Measurements from ENCODE around the gene HCK.

The HCK gene

DNA sequence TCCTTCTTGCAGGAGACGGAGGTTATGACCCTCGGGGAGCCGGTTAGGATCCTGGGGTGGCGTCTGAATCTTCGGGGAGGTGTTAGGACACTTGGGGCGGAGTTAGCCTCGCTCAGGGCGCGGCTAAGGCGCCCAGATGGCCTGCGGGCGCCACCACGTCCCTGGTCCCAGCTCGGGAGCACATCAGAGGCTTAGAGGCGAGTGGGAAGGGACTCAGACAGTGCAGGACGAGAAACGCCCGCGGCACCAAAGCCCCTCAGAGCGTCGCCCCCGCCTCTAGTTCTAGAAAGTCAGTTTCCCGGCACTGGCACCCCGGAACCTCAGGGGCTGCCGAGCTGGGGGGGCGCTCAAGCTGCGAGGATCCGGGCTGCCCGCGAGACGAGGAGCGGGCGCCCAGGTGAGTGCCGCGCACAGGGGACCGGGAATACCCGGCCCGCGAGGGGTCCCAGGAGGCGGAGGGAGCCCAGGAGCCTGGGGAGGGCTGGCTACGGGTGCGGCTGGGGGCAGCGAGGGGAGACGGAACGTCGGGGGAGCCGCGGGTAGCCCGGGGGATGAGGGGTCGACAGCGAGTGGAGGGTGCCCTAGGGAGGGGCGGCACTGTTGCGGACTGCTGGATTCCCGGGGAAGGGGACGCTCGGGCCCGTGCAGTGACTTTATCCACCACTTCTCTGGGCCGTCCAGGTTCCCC, at the start of gene HCK:
Gene HCK (plus strand): TSS at position 153 of the 688 bp plus-strand sequence.
- FAIRE-seq (no peak), DNase-seq (ENCODE audit: low spot score) (no peak)

DNA sequence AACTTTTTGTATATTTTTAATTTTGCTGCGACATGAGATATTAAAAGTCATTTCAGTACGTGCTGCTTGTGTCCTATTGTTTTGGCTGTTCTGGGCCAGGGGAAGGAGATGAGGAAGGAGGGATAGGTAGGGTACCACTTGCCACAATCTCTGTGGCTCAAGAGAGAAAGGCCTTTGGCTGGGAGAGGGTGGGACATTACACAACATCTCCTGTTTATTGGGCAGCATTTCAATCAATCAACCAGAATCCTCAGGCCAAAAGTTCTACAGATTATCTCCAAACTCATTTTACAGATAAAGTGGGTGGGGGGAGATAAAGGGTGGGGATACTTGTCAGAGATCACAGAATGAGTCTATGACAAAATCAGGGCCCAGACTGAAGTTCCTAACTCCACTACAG, 48.7 kb upstream of the HCK start:
- DNase-seq (ENCODE audit: low spot score) = no peak
- no peak for FAIRE-seq

DNA sequence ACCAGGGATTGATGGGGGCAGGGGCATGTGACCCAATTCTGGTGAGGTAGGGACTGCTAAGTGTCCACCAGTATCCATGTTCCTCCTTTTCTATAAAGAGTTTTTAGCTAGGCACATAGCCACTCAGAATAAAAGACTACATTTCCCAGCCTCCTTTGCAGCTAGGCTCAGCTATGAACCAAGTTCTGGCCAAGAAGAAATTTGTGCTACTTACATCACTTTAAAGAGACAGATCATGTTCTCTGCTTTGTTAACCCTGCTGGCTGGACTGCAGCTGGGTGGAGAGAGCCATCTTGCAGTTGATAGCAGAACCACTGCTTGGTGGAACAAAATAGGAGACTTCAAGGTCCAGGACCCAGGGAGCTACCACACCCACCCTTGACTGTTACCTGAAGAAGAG, 47.1 kb upstream of the HCK start:
- FAIRE-seq = no peak
- DNase-seq (ENCODE audit: low spot score) = no peak

DNA sequence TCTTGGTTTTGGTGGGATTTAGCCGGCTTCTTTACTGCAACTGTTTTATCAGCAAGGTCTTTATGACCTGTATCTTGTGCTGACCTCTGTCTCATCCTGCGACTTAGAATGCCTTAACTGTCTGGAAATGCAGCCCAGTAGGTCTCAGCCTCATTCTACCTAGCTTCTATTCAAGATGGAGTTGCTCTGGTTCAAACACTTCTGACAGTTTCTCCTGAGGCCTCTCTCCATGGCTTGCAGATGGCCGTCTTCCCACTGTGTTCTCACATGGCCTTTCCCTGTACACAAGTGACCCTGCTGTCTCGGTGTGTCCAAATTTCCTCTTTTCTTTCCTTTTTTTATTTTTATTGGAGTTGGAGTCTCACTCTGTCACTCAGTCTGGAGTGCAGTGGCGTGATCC, 46.0 kb upstream of the HCK start:
- FAIRE-seq (no peak), DNase-seq (ENCODE audit: low spot score) (no peak)

DNA sequence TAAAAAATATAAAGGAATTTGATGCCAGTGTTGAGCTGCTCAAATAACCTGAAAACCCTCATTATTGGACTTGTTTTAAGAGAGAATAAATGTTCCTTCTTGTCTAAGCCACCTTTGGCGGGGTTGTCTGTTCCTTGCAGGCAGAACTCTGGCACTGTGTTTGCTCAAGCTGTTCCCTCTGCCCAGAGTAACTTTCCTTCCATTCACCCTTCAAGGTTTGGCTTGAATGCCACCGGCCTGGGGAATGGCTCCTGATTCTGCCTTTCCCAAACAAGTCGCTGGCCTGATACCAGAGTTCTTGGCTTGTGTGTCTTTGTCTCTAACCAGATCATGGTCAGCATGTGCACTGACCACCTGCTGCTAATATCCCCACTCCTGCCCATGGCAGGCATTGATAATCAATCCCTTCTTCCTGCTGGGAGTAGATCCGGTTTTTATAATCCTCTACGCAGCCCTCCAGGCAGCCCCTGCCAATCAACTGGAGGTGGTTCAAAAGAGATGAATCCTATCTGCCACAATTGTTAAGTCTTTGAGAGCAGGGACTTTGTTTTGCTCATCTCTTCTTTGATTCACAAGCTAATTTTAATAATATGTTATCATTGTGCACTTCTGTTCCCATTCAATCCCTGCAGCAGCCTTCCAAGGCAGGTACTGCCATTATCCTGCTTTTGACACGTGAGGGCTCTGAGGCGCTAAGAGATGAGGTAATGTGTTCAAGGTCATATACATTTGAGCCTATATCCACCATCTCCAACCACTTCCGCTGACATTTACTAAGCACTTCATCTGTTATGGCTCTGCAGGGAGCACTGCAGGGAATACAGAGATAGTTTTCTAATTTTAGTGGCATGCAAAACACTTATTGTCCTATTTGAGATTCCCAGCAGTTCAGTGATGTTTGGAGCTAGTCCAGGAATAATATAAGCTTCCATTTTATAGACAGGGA, 44.9 kb upstream of the HCK start:
- DNase-seq (ENCODE audit: low spot score) (no peak), FAIRE-seq (no peak)

DNA sequence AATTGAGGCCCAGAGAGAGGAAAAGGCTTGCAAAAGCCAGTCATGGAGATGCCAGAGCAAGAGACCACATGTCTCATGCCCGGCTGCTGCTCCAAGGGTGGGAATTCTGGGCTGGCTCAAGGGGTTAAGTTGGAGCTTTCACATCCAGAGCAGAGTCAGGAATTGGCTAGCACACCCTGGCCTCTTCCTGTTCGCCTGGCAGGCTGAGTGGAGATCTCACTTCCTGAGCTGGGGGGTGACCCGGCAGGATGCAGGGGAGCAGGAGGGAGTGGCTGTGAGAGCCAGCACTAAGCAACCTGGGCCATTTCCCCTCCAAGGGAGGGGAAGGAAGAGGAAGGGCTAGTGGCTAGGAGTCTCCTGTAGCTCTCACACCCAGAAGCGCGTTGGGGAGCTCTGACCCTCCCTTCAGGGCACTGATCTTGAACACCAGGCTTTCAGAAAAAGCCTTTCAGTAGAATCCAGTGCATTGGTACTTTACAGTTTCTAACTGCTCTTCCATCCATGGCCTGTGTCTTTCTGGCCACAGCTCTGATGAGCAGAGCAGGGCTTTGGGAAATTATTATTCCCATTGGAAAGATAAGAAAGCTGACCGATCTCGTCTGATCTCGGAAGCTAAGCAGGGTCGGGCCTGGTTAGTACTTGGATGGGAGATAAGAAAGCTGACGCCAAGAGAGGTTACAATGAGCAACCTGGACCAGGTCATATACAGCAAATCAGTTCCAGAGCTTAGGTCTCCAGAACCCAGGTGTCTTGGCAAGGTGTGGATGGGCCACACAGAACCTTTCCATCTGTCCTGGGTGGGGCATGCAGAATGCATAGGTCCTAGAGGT, 44.0 kb upstream of the HCK start:
- no peak for FAIRE-seq
- no peak for DNase-seq (ENCODE audit: low spot score)

DNA sequence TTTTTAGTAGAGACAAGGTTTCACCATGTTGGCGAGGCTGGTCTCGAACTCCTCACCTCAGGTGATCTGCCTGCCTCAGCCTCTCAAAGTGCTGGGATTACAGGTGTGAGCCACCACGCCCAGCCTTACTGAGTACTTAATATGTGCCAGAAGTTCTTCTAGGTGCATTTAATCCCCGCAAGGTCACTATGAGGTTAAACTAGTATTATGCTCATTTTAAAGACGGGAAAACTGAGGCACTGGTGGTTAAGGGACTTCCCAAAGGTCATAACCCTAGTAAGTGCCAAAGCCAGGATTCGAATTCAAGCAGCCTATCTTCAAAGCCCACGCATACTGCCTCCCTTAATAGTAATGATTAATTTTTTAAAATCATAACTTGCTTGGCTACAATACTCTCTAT, 42.5 kb upstream of the HCK start:
- no peak for DNase-seq (ENCODE audit: low spot score)
- no peak for FAIRE-seq

DNA sequence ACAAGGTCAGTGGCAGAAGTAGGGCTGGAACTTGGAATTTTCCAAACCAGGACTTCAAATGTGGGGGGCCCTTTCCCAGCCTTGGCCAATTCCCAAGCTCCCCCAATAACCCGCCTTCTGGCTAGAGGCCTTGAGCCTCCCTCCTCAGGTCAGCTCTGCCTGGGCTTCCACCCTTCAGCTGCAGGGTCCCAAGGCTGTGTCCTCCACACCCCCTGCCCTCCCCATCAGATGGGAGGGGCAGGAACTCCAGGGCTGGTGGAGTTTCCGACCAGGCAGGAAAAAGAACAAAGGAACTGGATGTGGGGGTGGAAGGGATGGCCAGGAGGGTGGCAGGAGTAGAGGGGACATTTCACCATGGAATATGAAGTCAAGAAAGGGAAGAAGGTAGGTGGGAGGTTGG, 41.9 kb upstream of the HCK start, which contains the start of gene CCM2L:
Gene CCM2L (plus strand): TSS at position 338 of the 400 bp plus-strand sequence. CDS start 17 bp downstream, at position 355.
- no peak for DNase-seq (ENCODE audit: low spot score)
- no peak for FAIRE-seq

DNA sequence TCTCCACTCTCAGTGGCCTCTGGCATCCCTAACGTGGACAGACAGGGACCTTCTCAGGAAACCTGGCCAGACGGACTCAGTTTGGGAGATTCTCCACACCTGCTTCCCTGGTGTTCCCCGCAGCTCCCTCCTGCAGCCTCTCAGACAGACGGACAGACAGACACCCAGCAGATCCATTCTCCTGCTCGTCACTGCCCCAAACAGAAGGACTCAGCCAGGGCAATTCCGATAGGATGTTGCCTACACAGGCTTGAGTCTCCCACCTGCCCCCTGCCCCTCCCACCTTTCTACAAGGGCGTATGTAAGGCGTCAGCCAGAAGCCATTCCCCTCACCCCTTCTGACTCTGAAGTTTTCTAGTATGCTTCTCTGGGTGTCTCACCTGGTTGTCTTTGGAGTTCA, 41.4 kb upstream of the HCK start:
- FAIRE-seq (no peak), DNase-seq (ENCODE audit: low spot score) (no peak)

DNA sequence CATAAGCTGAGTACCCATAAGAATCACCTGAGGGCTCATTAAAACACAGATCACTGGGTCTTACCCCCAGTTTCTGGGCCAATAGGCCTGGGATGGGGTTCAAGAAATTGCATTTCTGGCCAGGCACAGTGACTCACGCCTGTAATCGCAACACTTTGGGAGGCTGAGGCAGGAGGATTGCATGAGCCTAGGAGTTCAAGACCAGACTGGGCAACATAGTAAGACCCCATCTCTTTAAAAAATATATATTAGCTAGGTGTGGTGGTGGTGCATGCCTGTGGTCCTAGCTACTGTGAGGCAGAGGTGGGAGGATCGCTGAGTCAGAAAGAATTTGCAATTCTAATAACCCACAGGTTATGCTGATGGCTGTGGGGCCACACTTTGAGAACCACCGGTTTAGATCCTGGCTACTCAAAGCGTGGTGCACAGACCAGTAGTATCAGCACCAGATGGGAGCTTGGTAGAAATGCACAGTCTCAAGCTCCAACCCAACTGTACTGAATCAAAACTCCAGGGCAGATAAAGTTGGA, 39.8 kb upstream of the HCK start:
- no peak for FAIRE-seq
- DNase-seq (ENCODE audit: low spot score) = no peak

DNA sequence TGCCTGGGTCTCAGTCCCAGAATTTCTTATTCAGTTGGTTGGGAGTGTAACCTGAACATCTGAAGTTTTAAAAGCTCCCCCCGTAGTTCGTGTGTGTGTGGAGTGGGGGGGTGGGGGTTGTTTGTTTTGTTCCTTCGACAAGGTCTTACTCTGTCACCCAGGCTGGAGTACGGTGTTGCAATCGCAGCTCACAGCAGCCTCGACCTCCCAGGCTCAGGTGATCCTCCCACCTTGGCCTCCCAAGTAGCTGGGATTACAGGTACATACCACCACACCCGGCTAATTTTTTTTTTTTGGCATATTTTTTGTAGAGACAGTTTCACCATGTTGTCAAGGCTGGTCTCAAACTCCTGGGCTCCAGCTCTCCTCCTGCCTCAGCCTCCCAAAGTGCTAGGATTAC, 38.7 kb upstream of the HCK start:
- DNase-seq (ENCODE audit: low spot score) (no peak), FAIRE-seq (no peak)

DNA sequence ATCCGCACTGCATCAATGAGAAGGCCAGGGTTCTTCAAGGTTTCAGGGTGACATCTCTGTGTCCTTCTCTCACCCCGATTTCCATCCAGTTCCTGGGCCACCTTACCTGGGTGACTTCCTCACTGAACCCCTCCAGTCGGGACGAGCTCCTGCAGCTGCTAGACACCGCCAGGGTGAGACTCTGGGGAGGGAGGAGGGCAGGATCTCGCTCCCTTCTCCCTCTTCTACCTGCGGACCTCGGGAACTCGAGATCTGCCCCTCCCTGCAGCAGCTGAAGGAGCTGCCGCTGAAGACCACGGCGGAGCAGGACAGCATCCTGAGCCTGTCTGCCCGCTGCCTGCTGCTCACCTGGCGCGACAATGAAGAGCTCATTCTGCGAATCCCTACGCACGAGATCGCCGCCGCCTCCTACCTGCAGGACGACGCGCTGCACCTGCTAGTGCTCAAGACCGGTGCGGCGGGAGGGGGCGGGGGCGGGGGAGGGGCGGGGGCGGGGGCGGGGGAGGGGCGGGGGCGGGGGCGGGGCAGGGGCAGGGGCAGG, 34.3 kb upstream of the HCK start:
- DNase-seq (ENCODE audit: low spot score) = peak; percentile 74
- FAIRE-seq = peak; percentile 37

DNA sequence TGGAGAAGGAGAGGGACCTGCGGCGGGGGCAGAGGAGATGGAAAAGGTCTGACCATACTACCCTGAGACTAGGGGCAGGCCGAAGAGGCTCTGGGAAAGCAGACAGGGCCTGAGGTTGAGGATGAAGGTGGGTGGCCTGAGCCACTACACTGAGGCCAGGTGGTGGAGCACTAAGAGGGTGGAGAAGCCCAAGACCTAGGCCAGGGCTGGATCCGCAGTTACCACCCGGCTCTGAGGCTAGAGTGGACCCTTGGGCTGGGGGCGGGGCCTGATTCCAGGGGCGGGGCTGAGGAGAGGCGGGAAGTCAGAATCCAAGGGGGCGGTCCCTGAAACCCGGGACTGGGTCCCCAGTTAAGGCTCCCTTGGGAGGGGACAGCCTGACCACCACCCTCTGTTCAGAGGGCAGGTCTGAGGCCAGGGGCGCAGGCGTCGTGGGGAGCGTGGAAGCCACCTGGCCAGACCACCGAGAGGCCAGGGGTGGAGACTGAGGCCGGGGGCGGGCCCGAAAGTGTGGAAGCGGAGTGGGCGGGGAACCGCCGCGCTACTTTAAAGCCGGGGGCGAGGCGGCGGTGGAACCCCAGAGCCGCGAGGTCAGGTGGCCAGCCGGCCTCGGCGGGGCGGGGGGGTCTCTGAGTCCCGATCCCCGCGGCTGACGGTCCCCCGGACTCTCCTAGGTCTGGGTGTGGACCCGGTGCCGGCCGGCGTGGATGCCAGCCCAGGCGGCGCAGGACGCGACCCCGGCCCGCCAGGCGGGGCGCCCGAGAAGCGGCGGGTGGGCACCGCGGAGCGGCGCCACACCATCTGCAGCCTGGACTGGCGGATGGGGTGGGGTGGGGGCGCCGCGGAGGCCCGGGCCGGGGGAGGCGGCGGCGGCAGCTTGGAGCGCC, 33.5 kb upstream of the HCK start:
- FAIRE-seq (no peak), DNase-seq (ENCODE audit: low spot score) (peak; percentile 91)

DNA sequence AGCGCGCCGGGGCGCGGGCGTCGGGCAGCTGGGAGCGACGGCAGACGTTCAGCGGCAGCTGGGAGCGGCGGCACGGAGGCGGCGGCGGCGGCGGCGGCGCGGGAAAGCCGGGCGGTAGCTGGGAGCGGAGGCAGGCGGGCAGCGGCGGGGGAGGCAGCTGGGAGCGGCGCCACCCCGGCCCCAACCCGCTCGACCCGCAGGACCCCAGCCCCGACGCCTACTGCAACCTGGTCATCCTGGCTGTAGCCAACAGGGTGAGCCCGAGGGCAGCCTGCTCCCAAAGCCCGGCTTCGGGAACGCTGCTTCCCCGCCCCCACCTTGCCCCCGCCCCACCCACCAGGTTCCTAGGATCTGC, 32.9 kb upstream of the HCK start:
- DNase-seq (ENCODE audit: low spot score) (peak; percentile 87), FAIRE-seq (no peak)

DNA sequence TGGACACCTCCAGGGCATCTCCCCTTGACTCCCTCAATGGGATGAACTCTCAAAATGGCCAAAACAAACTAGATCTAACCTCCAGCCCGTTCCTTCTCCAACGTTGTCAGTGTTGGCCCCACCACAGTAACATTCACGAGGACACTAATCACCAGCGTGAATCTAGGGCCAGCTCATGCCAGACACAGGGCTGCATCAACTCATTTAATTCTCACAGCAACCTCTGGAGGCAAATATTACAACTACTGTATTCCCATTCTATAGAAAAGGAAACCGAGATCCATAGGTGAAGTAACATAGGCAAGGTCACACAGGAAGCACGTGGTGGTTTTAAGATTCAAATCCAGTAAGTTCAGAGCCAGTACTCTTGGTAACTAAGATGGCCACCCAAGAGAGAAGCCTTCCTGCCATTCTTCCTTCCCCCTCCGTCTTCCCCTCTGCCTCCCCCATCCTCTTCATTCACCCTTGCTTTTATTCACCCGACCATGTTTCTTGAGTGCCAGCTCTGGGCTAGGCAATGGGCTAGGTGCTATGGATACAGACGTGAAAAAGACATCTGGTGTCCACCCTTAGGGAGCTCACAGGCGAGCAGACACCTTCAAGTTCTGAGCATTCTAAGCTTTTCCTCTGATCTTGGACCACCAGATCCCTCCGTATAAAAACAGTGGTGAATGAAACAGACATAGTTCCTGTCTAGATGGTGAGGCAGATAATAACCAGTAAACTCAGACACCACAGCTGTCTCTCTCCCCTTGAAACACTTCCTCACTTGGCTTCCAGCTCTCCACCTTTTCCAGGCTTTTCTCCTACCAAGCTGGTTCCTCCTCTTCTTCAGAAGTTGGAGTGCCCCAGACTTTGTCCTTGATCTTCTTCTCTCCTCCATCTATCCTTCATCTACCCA, 32.2 kb upstream of the HCK start:
- FAIRE-seq (no peak), DNase-seq (ENCODE audit: low spot score) (no peak)

DNA sequence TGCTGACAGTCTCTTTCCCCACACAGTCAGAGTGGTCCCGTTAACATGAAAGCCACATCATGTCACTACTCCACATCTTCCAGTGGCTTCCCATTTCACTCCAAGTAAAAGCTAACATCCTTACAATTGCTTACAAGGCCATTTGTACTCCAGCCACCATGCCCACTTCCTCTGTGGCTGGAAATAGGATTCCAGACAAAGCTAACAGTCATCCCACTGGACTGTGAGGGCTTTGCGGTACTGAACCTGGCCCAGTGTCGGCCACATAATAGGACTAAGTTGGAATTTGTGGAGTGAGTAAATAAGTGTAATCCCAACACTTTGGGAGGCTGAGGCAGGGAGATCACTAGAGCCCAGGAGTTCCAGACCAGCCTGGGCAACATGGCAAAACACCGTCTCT, 31.0 kb upstream of the HCK start:
- FAIRE-seq = no peak
- no peak for DNase-seq (ENCODE audit: low spot score)

DNA sequence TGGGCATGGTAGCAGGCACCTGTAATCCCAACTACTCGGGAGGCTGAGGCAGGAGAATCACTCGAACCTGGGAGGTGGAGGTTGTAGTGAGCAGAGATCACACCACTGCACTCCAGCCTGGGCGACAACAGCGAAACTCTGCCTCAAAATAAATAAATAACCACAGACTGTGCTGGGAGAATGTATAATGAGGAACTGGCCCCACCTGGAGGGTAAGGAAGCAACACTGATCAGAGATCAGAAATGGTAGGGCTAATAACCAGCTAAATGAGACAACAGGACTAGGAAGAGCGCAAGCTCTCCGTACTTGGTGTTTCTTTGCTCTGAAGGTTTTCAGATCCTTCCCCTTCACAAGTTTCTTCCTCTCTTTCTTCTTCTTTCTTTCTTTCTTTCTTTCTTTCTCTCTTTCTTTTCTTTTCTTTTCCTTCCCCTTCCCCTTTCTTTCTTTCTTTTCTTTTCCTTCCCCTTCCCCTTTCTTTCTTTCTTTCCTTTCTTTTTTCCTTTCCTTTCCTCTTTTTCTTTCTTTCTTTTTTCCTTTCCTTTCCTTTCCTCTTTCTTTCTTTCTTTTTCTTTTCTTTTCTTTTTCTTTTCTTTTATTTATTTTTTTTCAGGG, 27.3 kb upstream of the HCK start:
- no peak for DNase-seq (ENCODE audit: low spot score)
- no peak for FAIRE-seq

DNA sequence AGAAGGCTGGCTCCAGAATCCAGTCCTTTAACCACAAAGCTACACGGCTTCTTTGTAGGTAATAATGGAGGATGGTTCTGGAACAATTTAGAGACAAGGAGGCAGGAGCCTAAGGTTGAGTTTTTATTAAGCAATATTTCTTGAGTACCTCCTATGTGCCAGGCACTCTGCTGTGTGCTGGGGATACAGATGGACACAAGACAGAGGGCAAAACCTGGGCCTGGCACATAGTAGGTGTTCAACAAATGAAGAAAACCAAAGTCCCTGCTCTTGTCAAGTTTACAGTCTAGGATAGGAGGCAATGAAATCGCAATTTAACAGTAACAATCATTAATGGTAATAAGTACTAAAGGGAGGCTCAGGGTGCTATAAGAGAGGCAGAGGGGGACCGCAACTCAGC, 24.4 kb upstream of the HCK start:
- no peak for DNase-seq (ENCODE audit: low spot score)
- no peak for FAIRE-seq

Measured in urothelium cell line (cell line).